Measurements from ENCODE around the gene CENPP.

Gene CENPP

GRCh38 chr9:92513349-92513748, 187.6 kb downstream of the CENPP start:
- DNase-seq = no peak

- no peak for DNase-seq
Measured at GRCh38 chr9:92514635-92515034, 188.9 kb downstream of the CENPP start.

GRCh38 chr9:92516521-92516920, 190.8 kb downstream of the CENPP start:
- no peak for DNase-seq

- no peak for DNase-seq
Measured at GRCh38 chr9:92517046-92517445, 191.3 kb downstream of the CENPP start.

- DNase-seq = no peak
Measured at GRCh38 chr9:92518199-92518598, 192.4 kb downstream of the CENPP start.

GRCh38 chr9:92520837-92521236, 195.1 kb downstream of the CENPP start:
- no peak for DNase-seq

GRCh38 chr9:92522983-92523970, 197.5 kb downstream of the CENPP start:
- DNase-seq = no peak

GRCh38 chr9:92524881-92525280, 199.1 kb downstream of the CENPP start:
- DNase-seq = no peak

- DNase-seq = no peak
Measured at GRCh38 chr9:92525306-92525705, 199.6 kb downstream of the CENPP start.

GRCh38 chr9:92527291-92527828, 201.6 kb downstream of the CENPP start:
- no peak for DNase-seq

- no peak for DNase-seq
Measured at GRCh38 chr9:92527832-92528521, 202.2 kb downstream of the CENPP start.

- DNase-seq = no peak
Measured at GRCh38 chr9:92528522-92528849, 202.7 kb downstream of the CENPP start.

GRCh38 chr9:92529124-92529523, 203.4 kb downstream of the CENPP start:
- DNase-seq = no peak

GRCh38 chr9:92530893-92531292, 205.1 kb downstream of the CENPP start:
- no peak for DNase-seq

- no peak for DNase-seq
Measured at GRCh38 chr9:92534204-92534603, 208.5 kb downstream of the CENPP start.

GRCh38 chr9:92534674-92535073, 208.9 kb downstream of the CENPP start:
- no peak for DNase-seq

- no peak for DNase-seq
Measured at GRCh38 chr9:92535940-92536850, 210.4 kb downstream of the CENPP start, which contains the start of gene ECM2. Gene ECM2, minus strand, starts transcription at chr9:92535990. Its CDS starts 13,124 bp downstream, at chr9:92522866.

GRCh38 chr9:92538541-92538940, 212.8 kb downstream of the CENPP start:
- DNase-seq = no peak

- DNase-seq = no peak
Measured at GRCh38 chr9:92543972-92544371, 218.2 kb downstream of the CENPP start.

GRCh38 chr9:92545002-92545510, 219.3 kb downstream of the CENPP start:
- DNase-seq = no peak

- DNase-seq = no peak
Measured at GRCh38 chr9:92547356-92547755, 221.6 kb downstream of the CENPP start.

- DNase-seq = peak; percentile 64
Measured at GRCh38 chr9:92550765-92551164, 225.0 kb downstream of the CENPP start.
